SK-N-SH (cell line): ENCODE measurements around the gene OR5K3. TPM values are rescaled to one million over a fixed set of nuclear protein-coding genes. Genes with fewer than 3 reads are reported as not detected.

Source experiments
- CTCF ChIA-PET: fragments of 300-600, 350-600 bp; formaldehyde crosslinking; extraction: SDS; loops from one replicate; lab custom pipeline; 2021; lab: Yijun Ruan, JAX
- POLR2A ChIA-PET: fragments of 350-600 bp; sonication (Branson Sonifier 250); formaldehyde crosslinking; extraction: SDS; loops from one replicate; lab custom pipeline; 2020; ENCODE audit warnings: antibody characterized with exemption, inconsistent platforms; lab: Yijun Ruan, JAX
- DNase-seq: peaks from one replicate; pipeline ENCODE4 v3.0.0; 2012
- H2AFZ ChIP-seq: fragments of 200-600 bp; sonication (generic); 2 replicates; pipeline ENCODE4 v1.8.1; 2016; ENCODE audit warnings: antibody characterized with exemption, mild to moderate bottlenecking, low read depth
- H3F3A ChIP-seq: fragments of 200-600 bp; sonication (generic); replicated peaks from 2 replicates; pipeline ENCODE3; 2016; ENCODE audit warnings: antibody characterized with exemption, mild to moderate bottlenecking; ENCODE audit not compliant: insufficient read depth
- H3K27ac ChIP-seq, 2 experiments: fragments of 200-500 bp in 1 of 2; fragments of 200-600 bp in 1 of 2; sonication (Bioruptor generic) in 1 of 2; sonication (generic), shearing (Covaris generic) in 1 of 2; 2 replicates each; pipeline versions ENCODE4 v1.5.1 to v1.6.1; 2014 to 2016; ENCODE audit warnings: low read depth in 2 of 2, inconsistent platforms in 1 of 2, low read length in 1 of 2, mild to moderate bottlenecking in 1 of 2, mixed read lengths in 1 of 2
- H3K27me3 ChIP-seq: fragments of 200-600 bp; sonication (generic), shearing (Covaris generic); 2 replicates; pipeline ENCODE4 v1.6.1; 2016; ENCODE audit warnings: mixed run types; ENCODE audit not compliant: insufficient read depth
- H3K36me3 ChIP-seq, 2 experiments: fragments of 200-500 bp in 1 of 2; fragments of 200-600 bp in 1 of 2; sonication (Bioruptor generic) in 1 of 2; sonication (generic) in 1 of 2; replicated peaks in 1 of 2; 2 replicates each; pipeline versions ENCODE3 to v1.5.1; 2014 to 2016; ENCODE audit warnings: low read length in 1 of 2, mild to moderate bottlenecking in 1 of 2; ENCODE audit not compliant: insufficient read depth in 2 of 2, control insufficient read depth in 1 of 2
- H3K4me1 ChIP-seq, 2 experiments: fragments of 200-500 bp in 1 of 2; fragments of 200-600 bp in 1 of 2; sonication (Bioruptor generic) in 1 of 2; sonication (generic), shearing (Covaris generic) in 1 of 2; 2 replicates each; pipeline versions ENCODE4 v1.5.1 to v1.6.1; 2014 to 2016; ENCODE audit warnings: low read depth in 1 of 2, low read length in 1 of 2, mixed run types in 1 of 2; ENCODE audit not compliant: insufficient read depth in 2 of 2, control insufficient read depth in 1 of 2
- H3K4me2 ChIP-seq: fragments of 200-600 bp; sonication (generic), shearing (Covaris generic); 2 replicates; pipeline ENCODE4 v1.6.1; 2017; ENCODE audit warnings: mixed run types
- H3K4me3 ChIP-seq, 2 experiments: fragments of 200-500 bp in 1 of 2; fragments of 200-600 bp in 1 of 2; sonication (Bioruptor generic) in 1 of 2; sonication (generic), shearing (Covaris generic) in 1 of 2; 2 replicates each; pipeline versions ENCODE4 v1.5.1 to v1.8.1; 2014 to 2016; ENCODE audit warnings: low read depth in 2 of 2, inconsistent platforms in 1 of 2, low read length in 1 of 2, mild to moderate bottlenecking in 1 of 2, mixed read lengths in 1 of 2, moderate library complexity in 1 of 2
- H3K79me2 ChIP-seq: fragments of 200-600 bp; sonication (generic); 2 replicates; pipeline ENCODE4 v1.8.1; 2017; ENCODE audit warnings: mild to moderate bottlenecking; ENCODE audit not compliant: insufficient read depth
- H3K9ac ChIP-seq: fragments of 200-600 bp; sonication (generic); 2 replicates; pipeline ENCODE4 v1.6.1; 2017; ENCODE audit warnings: mixed run types
- H3K9me2 ChIP-seq: fragments of 200-600 bp; sonication (generic); 2 replicates; pipeline ENCODE4 v1.6.1; 2017; ENCODE audit warnings: mixed run types
- H3K9me3 ChIP-seq: fragments of 200-600 bp; sonication (generic); 2 replicates; pipeline ENCODE4 v1.6.1; 2017; ENCODE audit warnings: mixed run types, mild to moderate bottlenecking, moderate library complexity
- H4K20me1 ChIP-seq: fragments of 200-600 bp; sonication (generic); 2 replicates; pipeline ENCODE4 v1.6.1; 2017; ENCODE audit warnings: mild to moderate bottlenecking, mixed run types; ENCODE audit not compliant: insufficient read depth
- ELF1 ChIP-seq: IDR thresholded peaks from 2 replicates; pipeline ENCODE4 v1.4.0; 2012
- EP300 ChIP-seq, 2 experiments: IDR thresholded peaks; 2 replicates each; pipeline versions ENCODE4 v1.4.0 to v1.6.1; 2012; ENCODE audit warnings: borderline replicate concordance in 1 of 2, low read depth in 1 of 2, low read length in 1 of 2
- FOSL2 ChIP-seq: IDR thresholded peaks from 2 replicates; pipeline ENCODE4 v1.4.0; 2012; ENCODE audit warnings: low read depth, mild to moderate bottlenecking, moderate library complexity, borderline replicate concordance
- FOXJ3 ChIP-seq: sonication (generic); formaldehyde crosslinking; IDR thresholded peaks from 2 replicates; pipeline ENCODE4 v1.5.1; 2020; ENCODE audit warnings: mild to moderate bottlenecking, missing genetic modification reagents
- GABPA ChIP-seq: IDR thresholded peaks from 2 replicates; pipeline ENCODE4 v1.4.0; 2012; ENCODE audit warnings: low read depth, mild to moderate bottlenecking
- NFIC ChIP-seq: IDR thresholded peaks from 2 replicates; pipeline ENCODE4 v1.4.0; 2012; ENCODE audit warnings: borderline replicate concordance
- NRF1 ChIP-seq: IDR thresholded peaks from 2 replicates; pipeline ENCODE4 v1.6.1; 2012; ENCODE audit warnings: low read depth, mild to moderate bottlenecking, low read length
- RCOR1 ChIP-seq: fragments of 150-350 bp; IDR thresholded peaks from 2 replicates; pipeline ENCODE4 v1.6.1; 2017; ENCODE audit warnings: antibody characterized with exemption, low read length
- TAF1 ChIP-seq: IDR thresholded peaks from 2 replicates; pipeline ENCODE4 v1.6.1; 2012; ENCODE audit warnings: low read depth, mild to moderate bottlenecking, low read length, moderate library complexity, borderline replicate concordance
- TCF12 ChIP-seq: IDR thresholded peaks from 2 replicates; pipeline ENCODE4 v1.4.0; 2012
- TEAD4 ChIP-seq: IDR thresholded peaks from 2 replicates; pipeline ENCODE4 v1.4.0; 2012; ENCODE audit warnings: mild to moderate bottlenecking, borderline replicate concordance; ENCODE audit not compliant: insufficient read depth
- YY1 ChIP-seq: IDR thresholded peaks from 2 replicates; pipeline ENCODE4 v1.4.0; 2012; ENCODE audit warnings: low read depth, mild to moderate bottlenecking
- WGBS: methylation state at CpG from one replicate; pipeline ENCODE4 v1.1.6; 2017; ENCODE audit warnings: low lambda C conversion rate; 5-methylcytosine and 5-hydroxymethylcytosine counted together
- polyA plus RNA-seq, 3 experiments: library from polyadenylated mRNA; depleted of rRNA; stranded (reverse); fragments of >200 nt; gene quantifications; 2 replicates each; pipeline ENCODE4 v1.2.3, GENCODE V29; 2012
- TF ChIP-seq, protein P1 (sequence below): IDR thresholded peaks from 2 replicates; pipeline ENCODE4 v1.4.0; 2012; ENCODE audit warnings: low read depth, borderline replicate concordance
- TF ChIP-seq, protein P2 (sequence below): fragments of 150-350 bp; IDR thresholded peaks from 2 replicates; pipeline ENCODE4 v1.6.1; 2016; ENCODE audit warnings: mild to moderate bottlenecking, low read depth, low read length

Gene OR5K3
- polyA plus RNA-seq, 1 of the 3 experiments (the other 2 are of a cell fraction): not detected

GRCh38 chr3:98367464-98368246 is 22.8 kb upstream of the OR5K3 start:
- Histone ChIP-seq H3F3A (no peaks in the 10 kb centered on the region), H3K36me3 (no peaks in the 10 kb centered on the region), H3K27me3 (no peaks in the 10 kb centered on the region), H3K9me2 (no peaks in the 10 kb centered on the region), H3K4me1 (no peaks in the 10 kb centered on the region), H3K4me3 (no peak overlapping the region), H3K9me3 (peaks cover 7% of the 10 kb centered on the region; the same call in 1 of the 2 replicates), H3K4me2 (no peak overlapping the region), H2AFZ (no peak overlapping the region), H4K20me1 (no peaks in the 10 kb centered on the region), H3K79me2 (no peaks in the 10 kb centered on the region), H3K9ac (no peak overlapping the region), H3K27ac (no peak overlapping the region)
- TF ChIP-seq YY1 (no peak), TEAD4 (no peak), TAF1 (no peak), NFIC (no peak), FOSL2 (no peak), RCOR1 (no peak)
- TF ChIP-seq, protein P1, sequence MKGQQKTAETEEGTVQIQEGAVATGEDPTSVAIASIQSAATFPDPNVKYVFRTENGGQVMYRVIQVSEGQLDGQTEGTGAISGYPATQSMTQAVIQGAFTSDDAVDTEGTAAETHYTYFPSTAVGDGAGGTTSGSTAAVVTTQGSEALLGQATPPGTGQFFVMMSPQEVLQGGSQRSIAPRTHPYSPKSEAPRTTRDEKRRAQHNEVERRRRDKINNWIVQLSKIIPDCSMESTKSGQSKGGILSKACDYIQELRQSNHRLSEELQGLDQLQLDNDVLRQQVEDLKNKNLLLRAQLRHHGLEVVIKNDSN: no peak
- WGBS: 0% methylated on average over 4 of the region's 4 CpGs
- CTCF ChIA-PET: interaction anchor here (1.5 kb wide), 1 partner anchor 24 kb away, joined by 4 read pairs; no protein-coding TSS in a partner anchor
- POLR2A ChIA-PET: no interaction called here
- DNase-seq: no peak

- Histone ChIP-seq H3K27ac (no peak overlapping the region), H3K4me2 (no peak overlapping the region), H3K9me2 (0 out of 2 replicates have a peak, but pooled peaks cover 2% of the 10 kb centered on the region), H3K9ac (no peak overlapping the region), H3K36me3 (no peaks in the 10 kb centered on the region), H3K27me3 (no peaks in the 10 kb centered on the region), H3K9me3 (no peaks in the 10 kb centered on the region; the same call in 1 of the 2 replicates), H2AFZ (no peak overlapping the region), H3F3A (no peaks in the 10 kb centered on the region), H4K20me1 (no peaks in the 10 kb centered on the region), H3K4me3 (no peak overlapping the region), H3K4me1 (no peaks in the 10 kb centered on the region), H3K79me2 (no peaks in the 10 kb centered on the region)
- no peak for TF ChIP-seq YY1
- no peak for TF ChIP-seq NRF1
- TF ChIP-seq EP300 (IDR thresholded peaks at IDR 0.05; ENCODE audit: borderline replicate concordance in 1 of 2, low read depth in 1 of 2, low read length in 1 of 2): no peak
- no peak for TF ChIP-seq NFIC
- TF ChIP-seq, protein P2, sequence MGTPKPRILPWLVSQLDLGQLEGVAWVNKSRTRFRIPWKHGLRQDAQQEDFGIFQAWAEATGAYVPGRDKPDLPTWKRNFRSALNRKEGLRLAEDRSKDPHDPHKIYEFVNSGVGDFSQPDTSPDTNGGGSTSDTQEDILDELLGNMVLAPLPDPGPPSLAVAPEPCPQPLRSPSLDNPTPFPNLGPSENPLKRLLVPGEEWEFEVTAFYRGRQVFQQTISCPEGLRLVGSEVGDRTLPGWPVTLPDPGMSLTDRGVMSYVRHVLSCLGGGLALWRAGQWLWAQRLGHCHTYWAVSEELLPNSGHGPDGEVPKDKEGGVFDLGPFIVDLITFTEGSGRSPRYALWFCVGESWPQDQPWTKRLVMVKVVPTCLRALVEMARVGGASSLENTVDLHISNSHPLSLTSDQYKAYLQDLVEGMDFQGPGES: no peak
- TF ChIP-seq FOXJ3: no peak
- no peak for TF ChIP-seq FOSL2
- TF ChIP-seq GABPA: no peak
- no peak for TF ChIP-seq ELF1
- no peak for TF ChIP-seq TCF12
- no peak for DNase-seq
- CTCF ChIA-PET: no interaction called here
- POLR2A ChIA-PET: no interaction called here
These were observed 19.3 kb upstream of the OR5K3 start for GRCh38 chr3:98371186-98371585.
